GM19043 (cell line): ENCODE results near the gene RNF149.
"Not testable (repeated sequence)": the region's sequence is repeated elsewhere in the genome, so short reads cannot be mapped to it uniquely, and the experiment has no call there.

Experiments
- ATAC-seq: cut with Tn5 transposase; IDR thresholded peaks from one replicate; pipeline ENCODE4 v1.9.1; 2021; ENCODE audit warnings: low read depth; ENCODE audit not compliant: unreplicated experiment

Gene RNF149

GRCh38 chr2:101332885-101333766, 24.6 kb upstream of the RNF149 start:
- no peak for ATAC-seq

DNA sequence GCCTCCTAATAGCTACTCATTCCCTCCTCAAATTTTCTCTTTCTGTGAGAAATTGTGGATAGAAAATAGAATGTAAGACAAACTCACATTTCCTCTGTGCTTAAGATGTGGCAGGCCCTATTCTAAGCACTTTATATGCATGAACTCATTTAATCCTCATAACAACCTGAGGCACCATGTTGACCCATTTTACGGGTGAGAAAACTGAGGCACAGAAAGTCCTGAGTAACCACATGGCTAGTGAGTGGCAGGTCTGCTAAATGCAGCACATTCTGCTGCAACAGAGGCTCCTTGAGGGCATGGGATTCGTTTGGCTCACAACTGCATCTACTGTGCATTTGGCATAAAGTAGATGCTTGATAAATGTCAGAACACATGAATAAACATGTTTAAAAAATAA, 22.7 kb upstream of the RNF149 start:
- ATAC-seq = no peak

- ATAC-seq = no peak
Observed at GRCh38 chr2:101330253-101330933, 21.9 kb upstream of the RNF149 start.

- ATAC-seq = no peak
Observed at GRCh38 chr2:101329026-101329425, 20.5 kb upstream of the RNF149 start.

GRCh38 chr2:101328474-101329007, 20.0 kb upstream of the RNF149 start:
- peak; percentile 63 for ATAC-seq

DNA sequence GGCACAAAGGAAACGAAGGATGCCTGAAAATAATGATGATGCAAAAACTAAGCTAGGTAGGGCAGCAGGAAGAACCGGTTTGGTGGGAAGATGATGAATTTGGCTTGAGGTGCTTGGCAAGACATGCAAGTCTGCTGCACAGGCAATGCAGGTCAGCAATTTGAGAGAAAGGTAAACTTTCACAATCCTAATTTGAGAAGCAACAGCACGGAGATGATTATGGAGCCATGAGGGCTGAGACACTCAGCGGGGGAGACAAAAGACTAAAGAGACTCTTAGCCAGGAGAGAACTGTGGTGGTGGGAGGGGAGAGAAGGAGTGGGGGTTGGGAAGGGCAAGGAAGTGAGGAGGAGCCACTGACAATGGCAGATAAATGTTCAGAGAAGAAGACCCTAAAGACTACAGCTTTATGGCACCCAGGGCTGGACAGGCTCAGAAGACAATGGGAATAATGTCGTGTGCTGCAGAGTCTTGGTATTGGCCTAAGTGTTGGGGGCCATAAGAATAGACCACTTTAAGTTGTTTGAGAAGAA, 19.4 kb upstream of the RNF149 start:
- no peak for ATAC-seq

DNA sequence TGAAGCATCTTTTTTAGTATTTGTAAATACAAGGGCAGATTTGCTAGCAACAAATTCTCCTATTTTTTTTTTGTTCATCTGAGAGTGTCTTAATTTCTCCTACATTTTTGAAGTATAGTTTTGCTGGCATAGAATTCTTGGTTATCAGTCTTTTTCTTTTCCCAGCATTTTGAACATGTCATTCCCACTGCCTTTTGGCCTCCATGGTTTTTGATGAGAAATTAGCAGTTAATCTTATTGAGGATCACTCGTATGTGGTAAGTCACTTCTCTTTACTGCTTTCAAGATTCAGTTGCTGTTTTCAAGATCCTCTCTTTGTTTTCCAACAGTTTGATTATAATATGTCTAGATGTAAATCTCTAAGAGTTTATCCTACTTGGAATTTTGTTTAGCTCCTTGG, 16.9 kb upstream of the RNF149 start:
- no peak for ATAC-seq

- not testable (repeated sequence) for ATAC-seq
Observed at GRCh38 chr2:101316568-101316967, 8.1 kb upstream of the RNF149 start.

GRCh38 chr2:101311696-101312017, 3.2 kb upstream of the RNF149 start:
- no peak for ATAC-seq

GRCh38 chr2:101310834-101311695, 2.6 kb upstream of the RNF149 start:
- ATAC-seq = no peak

- no peak for ATAC-seq
Observed at GRCh38 chr2:101310090-101310833, 1.8 kb upstream of the RNF149 start.

DNA sequence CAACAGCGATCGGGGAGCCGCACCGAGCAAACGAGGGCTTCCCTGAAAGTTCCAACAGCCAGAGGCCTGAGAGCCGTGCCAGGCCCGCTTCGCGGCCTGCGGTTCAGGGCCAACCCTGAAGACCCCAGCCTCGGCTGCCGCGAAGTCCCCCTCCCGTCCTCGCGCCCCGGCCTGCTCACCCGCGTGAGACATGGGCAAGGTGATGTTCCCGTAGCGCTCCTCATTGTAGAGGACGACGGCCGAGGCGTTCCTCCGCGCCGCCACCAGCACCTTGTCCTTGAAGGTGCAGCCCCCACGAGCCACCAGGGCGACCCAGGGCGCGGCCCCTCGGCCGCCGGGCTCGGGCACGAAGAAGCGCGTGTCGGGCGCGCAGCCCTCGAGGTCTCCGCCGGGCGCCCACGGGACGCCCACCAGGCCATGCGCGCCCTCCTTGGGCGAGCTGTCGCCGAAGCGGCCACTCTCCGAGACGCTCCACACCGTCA, 510 bp downstream of the RNF149 start:
- ATAC-seq = peak; percentile 3

- ATAC-seq = no peak
Observed at GRCh38 chr2:101307503-101307902, 998 bp downstream of the RNF149 start.

- no peak for ATAC-seq
Observed at GRCh38 chr2:101306410-101306809, 2.1 kb downstream of the RNF149 start.

- no peak for ATAC-seq
Observed at GRCh38 chr2:101305492-101306078, 2.9 kb downstream of the RNF149 start.

DNA sequence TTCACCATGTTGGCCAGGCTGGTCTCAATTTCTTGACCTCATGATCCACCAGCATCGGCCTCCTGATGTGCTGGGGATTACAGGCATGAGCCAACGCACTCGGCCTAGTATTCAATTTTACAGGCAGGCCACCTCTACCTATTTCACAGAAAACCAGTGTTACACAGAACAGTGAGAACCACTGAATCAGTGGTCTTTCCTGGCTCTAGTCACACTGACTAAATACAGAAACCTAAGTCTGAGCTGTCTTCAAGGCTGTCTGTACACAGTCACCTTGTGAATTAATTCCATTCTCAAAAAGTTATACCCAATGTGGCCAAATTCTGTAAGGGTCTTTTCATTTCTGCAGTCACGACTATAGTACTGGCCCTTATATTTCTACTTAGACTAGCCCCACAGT, 3.5 kb downstream of the RNF149 start:
- ATAC-seq = no peak

DNA sequence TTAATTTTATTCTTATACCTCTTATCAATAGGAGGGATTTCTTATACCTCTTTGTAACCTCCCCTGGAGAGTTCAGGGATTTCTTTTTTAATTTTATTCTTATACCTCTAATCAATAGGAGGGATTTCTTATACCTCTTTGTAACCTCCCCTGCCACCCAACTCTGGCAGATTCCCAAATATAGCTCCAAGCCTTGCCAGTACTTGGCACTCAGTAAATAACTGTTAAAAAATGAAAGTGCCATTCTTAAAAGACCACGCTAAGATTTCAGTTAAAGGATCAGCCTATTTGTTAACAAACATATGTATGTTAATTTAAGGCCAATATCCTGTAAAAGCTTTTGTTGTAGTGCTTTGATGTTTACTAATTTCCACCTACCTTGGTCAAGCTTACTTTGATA, 4.8 kb downstream of the RNF149 start:
- ATAC-seq = no peak

DNA sequence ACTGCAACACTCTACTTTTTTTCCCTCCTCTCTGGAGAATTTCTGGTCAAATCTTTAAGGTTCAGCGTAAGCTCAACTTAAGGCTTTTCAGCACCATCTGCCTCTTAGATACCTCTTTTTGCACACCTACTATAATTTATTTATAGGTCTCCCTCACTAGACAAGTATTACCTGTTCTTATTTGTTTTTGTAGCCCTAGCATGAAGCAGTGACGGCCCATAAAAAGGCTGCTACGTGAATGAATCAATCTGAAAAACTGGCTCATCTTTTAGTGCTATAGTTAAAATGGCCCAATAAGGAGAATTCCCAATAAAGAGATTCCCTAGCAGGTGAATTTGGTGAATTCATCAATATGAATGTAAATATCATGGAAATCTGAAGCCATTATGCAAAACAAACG, 6.5 kb downstream of the RNF149 start:
- no peak for ATAC-seq

DNA sequence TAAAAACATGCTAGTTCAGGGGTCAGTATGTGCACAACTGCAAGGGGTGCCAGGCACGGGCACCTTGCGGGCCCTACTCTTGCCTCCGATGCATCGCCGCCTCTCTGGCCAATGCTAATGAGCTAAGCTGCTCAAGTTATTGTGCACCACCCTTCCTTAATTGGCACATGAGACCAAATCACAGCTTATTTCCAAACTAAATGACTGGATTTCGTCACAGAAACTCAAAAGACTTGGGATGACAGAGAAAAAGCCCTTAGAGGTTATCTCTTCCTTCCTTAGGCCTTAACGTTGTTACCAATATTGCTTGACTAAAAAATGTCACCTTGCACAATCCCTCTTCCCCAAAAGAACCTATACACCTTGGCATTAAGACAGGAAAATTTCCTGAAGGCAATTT, 7.7 kb downstream of the RNF149 start:
- ATAC-seq = no peak
